NCI-H187 treated with DMSO at 0.1 percent for 48 hours (cell line): ENCODE measurements around the gene CACNA1C.

Source experiments
- DNase-seq: peaks from one replicate; lab custom pipeline; 2025; lab: John Stamatoyannopoulos, UW

The CACNA1C gene

GRCh38 chr12:2198542-2198941 is 145.8 kb downstream of the CACNA1C start:
- no peak for DNase-seq

GRCh38 chr12:2205996-2206395 is 153.2 kb downstream of the CACNA1C start:
- DNase-seq, result no peak

GRCh38 chr12:2208837-2209635 is 156.2 kb downstream of the CACNA1C start:
- no peak for DNase-seq

GRCh38 chr12:2211119-2211518 is 158.3 kb downstream of the CACNA1C start:
- DNase-seq, result no peak

- no peak for DNase-seq
These were observed 159.8 kb downstream of the CACNA1C start for GRCh38 chr12:2212537-2212936.

GRCh38 chr12:2212971-2213869 is 160.4 kb downstream of the CACNA1C start:
- DNase-seq, result no peak

GRCh38 chr12:2214411-2214810 is 161.6 kb downstream of the CACNA1C start:
- DNase-seq, result no peak

- no peak for DNase-seq
These were observed 163.1 kb downstream of the CACNA1C start for GRCh38 chr12:2215709-2216560.

GRCh38 chr12:2218706-2219105 is 165.9 kb downstream of the CACNA1C start:
- no peak for DNase-seq

GRCh38 chr12:2221030-2221621 is 168.3 kb downstream of the CACNA1C start:
- no peak for DNase-seq

GRCh38 chr12:2222691-2223090 is 169.9 kb downstream of the CACNA1C start:
- DNase-seq, result peak; percentile 18

GRCh38 chr12:2224961-2225360 is 172.2 kb downstream of the CACNA1C start:
- no peak for DNase-seq

GRCh38 chr12:2225696-2226095 is 172.9 kb downstream of the CACNA1C start:
- no peak for DNase-seq

- DNase-seq, result peak; percentile 11
These were observed 173.9 kb downstream of the CACNA1C start for GRCh38 chr12:2226641-2227040.

- DNase-seq, result no peak
These were observed 174.6 kb downstream of the CACNA1C start for GRCh38 chr12:2227360-2227759.

GRCh38 chr12:2228535-2228934 is 175.7 kb downstream of the CACNA1C start:
- DNase-seq, result no peak

- DNase-seq, result no peak
These were observed 177.1 kb downstream of the CACNA1C start for GRCh38 chr12:2229661-2230539.

- DNase-seq, result no peak
These were observed 178.3 kb downstream of the CACNA1C start for GRCh38 chr12:2231011-2231595.

- no peak for DNase-seq
These were observed 179.2 kb downstream of the CACNA1C start for GRCh38 chr12:2231956-2232355.

- DNase-seq, result no peak
These were observed 180.2 kb downstream of the CACNA1C start for GRCh38 chr12:2233034-2233433.
